GM20431 (cell line): Measurements from ENCODE around the gene TBXAS1.

ENCODE experiments used
- in situ Hi-C: fragments of 300-500 bp; cut with MseI, MboI; formaldehyde crosslinking; loops from one replicate; pipeline ENCODE4 v1.15.0; 2020; ENCODE audit warnings: low sequenced_read_pairs; ENCODE audit not compliant: unreplicated experiment

Gene TBXAS1

DNA sequence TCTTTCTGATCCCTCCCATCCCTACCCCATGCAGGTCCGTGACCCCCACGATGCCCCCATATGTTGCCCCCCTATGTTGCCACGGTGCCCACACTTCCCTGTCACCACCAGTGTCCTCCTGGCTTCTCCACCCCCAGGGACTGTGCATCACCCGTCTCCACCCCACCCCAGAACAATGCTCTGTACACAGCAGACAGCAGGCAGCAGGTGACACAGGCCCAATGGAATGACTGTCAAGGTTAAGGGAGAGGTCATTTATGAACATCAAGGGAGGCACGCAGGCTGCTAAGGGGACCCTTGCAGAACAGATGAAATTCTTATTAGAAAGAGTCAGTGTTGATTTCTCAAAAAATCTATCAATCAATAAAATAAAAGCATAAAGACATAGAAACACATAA lies 162.2 kb downstream of the TBXAS1 start:
- in situ Hi-C loops, result loop anchor here (10.0 to 25.0 kb wide), 2 partner anchors 204 to 346 kb away; partner anchors contain the start of gene HIPK2

DNA sequence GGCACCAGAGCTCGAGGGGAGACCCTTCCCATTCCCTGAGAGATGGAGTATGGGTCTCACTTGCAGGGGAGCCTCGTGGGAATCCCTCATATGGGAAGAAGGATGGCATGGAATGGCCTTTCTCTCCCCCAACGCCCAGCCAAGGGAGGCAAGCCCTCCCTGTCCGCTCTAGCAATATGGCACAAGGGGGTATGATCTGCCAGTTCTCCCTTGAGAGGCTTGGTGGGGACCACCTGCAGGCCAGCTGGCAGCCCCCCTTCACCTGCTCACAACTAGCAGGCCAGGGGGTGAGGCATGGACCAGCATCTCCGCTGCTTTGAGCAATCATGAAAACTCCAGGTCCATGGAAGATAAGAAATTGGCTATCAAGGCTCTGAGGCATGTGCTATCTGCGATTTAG lies 162.8 kb downstream of the TBXAS1 start:
- in situ Hi-C loops, result loop anchor here (10.0 to 25.0 kb wide), 2 partner anchors 205 to 347 kb away; partner anchors contain the start of gene HIPK2

DNA sequence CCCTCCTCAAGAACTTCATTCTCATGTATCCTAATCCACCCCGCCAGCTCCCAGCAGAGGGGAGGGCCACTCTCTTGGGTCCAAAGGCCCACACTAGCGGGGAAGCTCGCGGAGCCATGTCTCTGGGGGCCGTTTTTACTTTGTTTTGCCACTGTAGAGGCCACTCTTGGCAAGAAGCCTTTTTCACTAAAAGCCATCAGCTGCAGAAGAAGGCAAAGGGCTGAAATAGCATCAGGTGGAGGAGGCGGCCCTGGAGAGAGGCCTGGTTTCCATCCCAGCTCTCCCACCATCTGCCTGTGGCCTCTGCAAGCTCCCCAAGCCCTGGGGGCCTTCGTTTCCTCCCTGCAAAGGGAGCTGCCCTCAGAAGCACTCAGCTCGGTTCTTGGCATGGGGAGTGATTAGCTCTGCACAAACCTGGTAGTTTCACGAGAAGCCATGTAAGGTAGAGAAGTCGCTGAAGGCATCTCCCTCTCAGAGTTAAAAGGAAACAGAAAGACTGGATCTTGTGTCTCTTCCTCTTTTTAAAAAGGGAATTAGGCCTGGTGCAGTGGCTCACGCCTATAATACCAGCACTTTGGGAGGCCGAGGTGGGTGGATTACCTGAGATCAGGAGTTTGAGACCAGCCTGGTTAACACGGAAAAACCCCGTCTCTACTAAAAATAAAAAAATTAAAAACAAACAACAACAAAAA lies 163.4 kb downstream of the TBXAS1 start:
- in situ Hi-C loops, result loop anchor here (10.0 to 25.0 kb wide), 2 partner anchors 205 to 348 kb away; partner anchors contain the start of gene HIPK2

DNA sequence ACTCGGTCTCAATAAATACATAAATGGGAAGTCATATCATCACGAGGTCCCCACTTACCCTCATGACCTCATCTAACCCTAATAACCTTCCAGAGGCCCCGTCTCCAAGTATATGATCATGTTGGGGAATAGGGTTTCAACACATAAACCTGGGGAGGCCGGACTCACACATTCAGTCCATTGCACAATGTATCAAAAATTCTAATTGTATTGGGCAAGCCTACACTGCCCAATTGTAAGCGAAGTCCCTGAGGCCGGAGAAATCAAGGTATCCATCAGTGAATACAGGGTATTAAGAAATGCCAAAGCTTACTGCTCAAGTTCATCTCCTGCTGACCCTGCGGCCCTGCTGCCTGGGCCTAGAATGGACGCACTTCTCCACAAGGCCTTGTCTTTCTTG lies 164.1 kb downstream of the TBXAS1 start:
- in situ Hi-C loops, result loop anchor here (10.0 to 25.0 kb wide), 2 partner anchors 206 to 348 kb away; partner anchors contain the start of gene HIPK2

DNA sequence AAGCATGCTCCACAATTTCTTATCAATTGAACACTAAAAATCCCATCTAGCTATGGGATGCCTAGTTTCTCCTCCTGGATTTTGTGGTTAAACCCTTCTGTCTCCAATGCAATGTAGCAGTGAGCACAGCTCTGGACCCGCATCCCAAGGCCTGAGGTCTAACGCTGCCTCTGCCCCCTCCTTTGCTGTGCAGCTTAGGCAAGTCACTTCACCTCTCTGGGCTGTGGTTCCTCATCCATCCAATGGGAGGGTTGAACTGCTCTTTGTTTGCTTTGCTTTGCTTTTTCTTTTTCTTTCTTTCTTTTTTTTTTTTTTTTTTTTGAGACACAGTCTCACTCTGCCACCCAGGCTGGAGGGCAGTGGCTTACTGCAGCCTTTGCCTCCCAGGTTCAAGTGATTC lies 164.5 kb downstream of the TBXAS1 start:
- in situ Hi-C loops, result loop anchor here (10.0 to 25.0 kb wide), 2 partner anchors 206 to 349 kb away; partner anchors contain the start of gene HIPK2

DNA sequence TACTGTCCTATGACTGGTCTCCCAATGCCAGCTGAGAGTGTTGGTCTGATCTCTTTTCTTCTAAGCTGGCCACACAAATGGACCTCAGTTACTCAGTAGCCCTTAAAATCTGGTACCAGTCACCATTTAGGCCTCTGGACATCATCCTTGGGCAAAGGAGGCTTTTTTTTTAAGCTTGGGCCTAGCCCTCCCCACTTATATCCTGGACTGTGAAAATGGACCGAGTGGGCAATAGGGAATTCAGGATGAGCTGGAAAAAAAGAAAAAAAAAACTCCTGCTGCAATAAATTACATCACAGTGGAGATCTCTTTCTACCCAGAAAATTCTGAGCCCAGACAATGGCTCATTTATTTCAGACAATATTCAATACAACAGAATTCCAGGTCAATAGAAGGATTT lies 165.3 kb downstream of the TBXAS1 start:
- in situ Hi-C loops, result loop anchor here (10.0 to 25.0 kb wide), 2 partner anchors 207 to 350 kb away; partner anchors contain the start of gene HIPK2

DNA sequence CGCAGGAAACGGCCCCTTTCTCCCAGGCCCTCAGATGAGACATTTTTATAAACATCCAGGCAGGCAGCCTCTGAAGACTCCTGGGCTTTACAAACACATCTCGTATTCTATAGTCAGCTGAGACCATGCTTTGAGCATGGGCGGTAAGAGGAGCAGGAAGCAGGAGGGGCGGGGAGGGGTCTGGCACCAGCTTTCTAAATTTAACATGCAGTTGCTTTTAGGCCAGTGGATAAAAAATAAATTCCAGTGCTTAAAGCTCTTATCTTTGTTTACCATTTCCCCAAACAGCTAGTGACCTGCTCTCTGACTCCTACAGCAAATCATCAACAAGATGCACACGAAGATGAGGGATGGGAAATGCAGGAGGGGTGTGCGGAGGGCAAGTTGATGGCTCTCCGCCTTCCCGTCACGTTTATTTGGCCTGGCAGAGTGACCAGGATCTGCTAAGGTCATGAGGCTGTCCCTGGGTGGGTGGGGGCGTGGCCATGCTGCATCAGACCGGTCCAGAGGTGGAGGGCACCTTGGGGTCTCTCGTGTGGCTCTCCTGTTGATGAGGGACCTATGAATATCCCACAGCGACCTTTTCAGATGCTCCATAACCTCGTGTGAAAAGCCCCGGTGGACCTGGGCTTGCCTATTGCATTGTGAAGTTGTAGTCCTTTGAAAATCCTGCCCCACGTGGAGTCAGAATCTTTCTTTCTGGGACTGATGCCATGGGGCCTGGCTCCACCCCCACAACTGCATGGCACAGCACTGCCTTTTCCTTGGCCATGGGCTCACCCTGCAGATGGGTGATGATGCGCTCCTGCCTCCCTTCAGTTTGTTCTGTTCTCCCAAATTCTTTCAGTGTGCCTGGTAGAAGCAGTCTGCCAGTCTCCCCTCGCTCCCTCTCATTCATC lies 166.2 kb downstream of the TBXAS1 start:
- in situ Hi-C loops, result loop anchor here (10.0 to 25.0 kb wide), 2 partner anchors 208 to 350 kb away; partner anchors contain the start of gene HIPK2

DNA sequence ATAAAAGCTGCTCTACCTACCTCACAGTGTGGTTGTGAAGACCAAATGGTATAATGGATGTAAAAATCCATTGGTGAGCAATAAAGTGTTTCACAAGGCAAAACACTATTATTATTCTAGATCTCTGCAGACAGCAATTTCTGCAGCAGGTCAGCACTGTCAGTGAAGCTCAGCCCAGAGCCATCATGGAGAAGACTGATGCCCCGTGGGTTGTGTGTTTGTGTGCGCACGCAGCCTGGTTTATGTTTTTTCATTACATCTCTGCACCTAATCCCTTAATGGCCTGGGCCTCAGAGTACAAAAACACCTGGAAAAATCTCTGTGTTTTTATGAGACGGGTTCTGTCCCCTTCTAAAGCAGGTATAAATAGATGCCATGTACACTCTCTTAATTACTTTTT lies 169.5 kb downstream of the TBXAS1 start:
- in situ Hi-C loops, result loop anchor here (10.0 to 25.0 kb wide), 2 partner anchors 211 to 354 kb away; partner anchors contain the start of gene HIPK2

DNA sequence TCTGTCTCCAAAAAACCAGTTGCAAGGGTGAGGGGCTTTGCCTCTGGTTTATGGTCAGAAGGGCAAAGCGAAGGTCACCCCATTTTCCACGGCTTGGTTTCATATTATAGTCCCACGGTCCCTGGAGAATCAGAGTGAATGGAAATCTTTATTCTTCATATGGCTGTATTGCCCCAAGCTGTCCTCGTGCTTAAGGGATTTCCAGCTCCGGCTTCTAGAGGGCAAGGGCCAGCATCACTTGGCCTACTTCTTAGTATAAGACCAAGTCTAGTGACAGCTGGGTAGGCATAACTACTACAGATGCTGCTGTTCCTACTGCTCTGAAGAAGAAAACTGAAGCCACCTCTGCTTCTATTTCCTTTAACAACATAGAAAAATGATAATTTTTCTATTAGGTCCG lies 170.5 kb downstream of the TBXAS1 start:
- in situ Hi-C loops, result loop anchor here (10.0 to 25.0 kb wide), 2 partner anchors 212 to 355 kb away; partner anchors contain the start of gene HIPK2

DNA sequence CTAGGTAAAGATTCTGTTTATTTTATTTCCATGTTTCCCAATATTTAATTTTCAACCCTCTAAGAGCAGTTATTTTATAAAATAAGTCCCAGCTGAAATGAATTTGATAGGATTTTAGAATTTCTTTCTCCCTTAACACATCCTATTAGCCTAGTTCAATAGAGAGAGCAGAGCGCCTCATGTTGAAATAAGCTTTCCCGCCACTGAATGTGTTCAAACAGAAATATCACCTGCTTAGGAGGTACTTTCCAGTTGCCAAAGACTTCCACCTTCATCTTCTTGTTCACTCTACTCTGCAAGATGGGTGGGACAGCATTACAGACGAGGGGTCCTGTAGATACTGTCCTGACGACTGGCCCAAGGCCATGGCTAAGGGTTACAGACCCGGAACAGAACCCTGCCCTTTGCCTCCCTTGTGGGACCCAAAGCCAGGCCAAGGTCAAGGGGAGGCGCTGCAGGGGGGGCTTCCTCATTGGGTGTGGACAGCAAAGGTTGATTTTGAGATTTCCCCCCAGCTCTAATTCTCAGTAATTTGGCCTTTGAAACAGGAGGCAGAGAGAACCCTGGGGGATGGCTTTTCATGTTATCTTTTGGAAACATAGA lies 171.7 kb downstream of the TBXAS1 start:
- in situ Hi-C loops, result loop anchor here (10.0 kb wide), 1 partner anchor 386 kb away; no protein-coding TSS in a partner anchor

DNA sequence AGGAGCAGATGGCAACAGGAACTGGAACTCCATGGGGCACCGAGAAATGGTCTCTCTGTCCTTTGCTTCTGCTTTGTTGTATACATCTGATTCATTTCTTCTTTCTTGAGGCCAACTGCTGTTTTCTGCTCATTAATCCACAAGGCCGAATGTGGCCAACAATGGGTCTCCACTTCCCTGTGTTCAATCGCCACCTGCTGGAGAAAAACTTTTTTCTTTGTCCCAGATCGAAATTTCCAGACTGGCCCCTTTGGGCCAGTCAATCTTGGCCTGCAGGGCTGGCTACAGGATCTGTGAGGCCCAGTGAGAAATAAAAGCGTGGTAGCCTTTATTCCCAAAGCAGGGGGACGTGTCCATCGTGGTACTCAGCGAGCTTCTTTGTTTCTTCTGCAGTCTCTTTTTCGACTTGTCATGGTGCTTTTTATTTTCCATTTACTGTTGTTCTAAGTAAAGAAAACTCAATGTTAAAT lies 174.9 kb downstream of the TBXAS1 start:
- in situ Hi-C loops, result loop anchor here (10.0 kb wide), 1 partner anchor 389 kb away; no protein-coding TSS in a partner anchor

DNA sequence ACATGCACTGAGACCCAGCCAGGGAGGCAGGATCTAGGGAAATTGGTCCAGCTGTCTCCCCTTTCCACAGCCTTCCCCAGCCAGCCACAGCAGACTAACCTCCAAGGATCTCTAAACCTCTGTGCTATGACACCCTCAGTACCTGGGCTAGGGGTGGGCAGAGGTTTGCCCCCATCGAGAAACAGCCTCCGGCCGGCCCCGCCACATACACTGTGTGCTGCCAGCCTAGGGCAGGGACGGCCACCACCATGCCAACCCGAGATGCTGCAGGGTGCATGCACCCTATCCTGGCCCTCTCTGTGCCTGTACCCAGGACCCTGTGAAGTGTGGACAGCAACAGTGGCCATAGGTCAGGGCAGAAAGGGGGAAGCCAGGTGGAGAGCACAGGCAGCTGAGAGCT lies 175.6 kb downstream of the TBXAS1 start:
- in situ Hi-C loops, result loop anchor here (10.0 kb wide), 1 partner anchor 390 kb away; no protein-coding TSS in a partner anchor

DNA sequence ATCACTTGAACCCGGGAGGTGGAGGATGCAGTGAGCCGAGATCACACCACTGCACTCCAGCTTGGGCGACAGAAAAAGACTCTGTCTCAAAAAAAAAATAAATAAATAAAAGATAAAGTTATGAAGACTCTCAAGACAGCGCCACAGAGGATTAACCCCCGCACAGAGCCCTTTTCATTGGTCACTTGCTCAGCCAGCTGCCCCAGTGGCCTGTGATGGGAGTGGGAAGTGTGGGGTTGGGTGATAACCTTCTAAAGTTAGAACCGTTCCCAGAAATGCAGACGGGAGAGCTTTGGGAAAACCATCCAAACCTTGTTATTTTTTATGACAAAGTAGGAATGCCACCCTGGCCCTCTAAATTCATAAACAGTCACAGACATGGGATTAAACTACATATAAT lies 176.3 kb downstream of the TBXAS1 start:
- in situ Hi-C loops, result loop anchor here (10.0 kb wide), 1 partner anchor 391 kb away; no protein-coding TSS in a partner anchor

DNA sequence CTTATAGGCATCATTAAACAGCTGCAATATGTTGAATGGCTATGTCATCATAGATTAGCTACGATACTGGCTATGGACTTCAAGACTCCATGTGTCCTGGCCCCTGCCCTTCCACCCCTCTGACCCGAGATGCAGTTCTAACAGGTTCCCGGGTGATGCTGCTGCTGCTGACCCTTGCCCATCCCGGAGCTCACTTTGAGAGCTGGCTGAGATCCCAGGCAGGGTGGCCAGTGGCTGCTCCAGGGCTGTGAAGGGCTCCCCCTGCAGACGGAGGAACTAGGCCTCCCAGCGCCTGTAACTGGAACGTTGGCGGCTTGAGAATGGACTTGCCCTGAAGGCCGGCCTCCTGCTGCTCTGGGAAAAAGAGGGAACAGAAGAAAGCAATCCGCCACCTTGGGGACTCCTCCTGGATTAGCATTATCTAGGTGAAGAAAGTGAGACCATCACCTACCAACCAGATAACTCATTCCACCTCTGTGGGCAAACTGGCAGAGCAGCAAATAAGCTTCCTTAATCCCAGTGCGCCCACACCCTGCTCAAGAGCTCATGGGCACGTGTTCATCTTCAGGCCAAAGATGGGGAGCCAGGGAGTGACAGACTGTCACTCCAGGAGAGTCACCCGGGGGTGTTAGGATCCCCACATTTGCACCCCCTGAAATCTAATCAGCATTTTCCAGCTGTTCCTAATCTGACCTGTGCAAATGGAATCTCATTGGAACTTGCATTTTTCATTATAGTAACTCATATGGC lies 176.9 kb downstream of the TBXAS1 start:
- in situ Hi-C loops, result loop anchor here (10.0 kb wide), 1 partner anchor 391 kb away; no protein-coding TSS in a partner anchor

DNA sequence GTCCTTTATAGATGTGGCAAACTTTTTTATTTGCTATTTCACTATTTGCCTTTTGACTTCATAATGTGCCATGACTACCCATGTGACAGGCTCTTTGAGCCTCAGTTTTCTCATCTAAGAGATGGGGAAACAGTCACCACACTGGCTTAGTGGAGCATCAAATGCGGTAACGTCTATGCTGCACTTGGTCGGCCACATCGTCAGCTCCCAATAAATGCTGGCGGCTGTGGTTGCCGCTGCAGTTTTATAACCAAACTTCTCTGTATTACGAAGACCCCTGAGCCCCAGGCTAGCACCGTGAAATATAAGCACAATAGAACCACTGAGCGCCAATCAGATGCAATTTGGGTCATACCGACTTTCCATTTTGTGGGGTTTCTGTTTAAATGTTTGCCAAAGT lies 177.5 kb downstream of the TBXAS1 start:
- in situ Hi-C loops, result loop anchor here (10.0 kb wide), 1 partner anchor 392 kb away; no protein-coding TSS in a partner anchor

DNA sequence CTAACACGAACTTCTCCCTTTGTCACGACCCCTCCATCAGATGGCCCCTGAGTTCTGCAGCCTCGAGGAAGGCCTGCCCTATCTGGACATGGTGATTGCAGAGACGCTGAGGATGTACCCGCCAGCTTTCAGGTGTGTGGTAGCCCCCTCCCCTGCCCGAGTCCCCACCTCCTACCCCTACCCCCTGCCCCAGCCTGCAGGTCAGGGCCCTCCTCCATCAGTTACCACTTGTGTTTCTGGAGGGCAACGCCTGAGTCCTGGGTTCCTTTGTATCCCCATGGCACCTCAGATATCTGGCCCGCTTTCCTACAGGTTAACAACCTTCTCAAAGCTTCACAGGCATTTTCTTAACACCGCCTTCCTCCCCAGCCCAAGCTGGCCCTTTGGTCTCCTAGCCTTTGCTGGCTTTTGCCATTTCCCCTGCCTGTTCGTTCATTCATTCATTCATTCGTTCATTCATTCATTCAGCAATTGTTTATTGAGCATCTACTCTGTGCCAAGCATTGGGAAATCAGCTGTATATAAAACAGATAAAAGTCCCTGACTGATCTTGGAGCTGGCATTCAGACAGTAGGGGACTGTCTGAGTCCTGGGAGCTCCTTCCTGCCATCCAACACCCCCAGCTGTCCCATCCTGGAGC lies 178.1 kb downstream of the TBXAS1 start:
- in situ Hi-C loops, result loop anchor here (10.0 kb wide), 1 partner anchor 392 kb away; no protein-coding TSS in a partner anchor

DNA sequence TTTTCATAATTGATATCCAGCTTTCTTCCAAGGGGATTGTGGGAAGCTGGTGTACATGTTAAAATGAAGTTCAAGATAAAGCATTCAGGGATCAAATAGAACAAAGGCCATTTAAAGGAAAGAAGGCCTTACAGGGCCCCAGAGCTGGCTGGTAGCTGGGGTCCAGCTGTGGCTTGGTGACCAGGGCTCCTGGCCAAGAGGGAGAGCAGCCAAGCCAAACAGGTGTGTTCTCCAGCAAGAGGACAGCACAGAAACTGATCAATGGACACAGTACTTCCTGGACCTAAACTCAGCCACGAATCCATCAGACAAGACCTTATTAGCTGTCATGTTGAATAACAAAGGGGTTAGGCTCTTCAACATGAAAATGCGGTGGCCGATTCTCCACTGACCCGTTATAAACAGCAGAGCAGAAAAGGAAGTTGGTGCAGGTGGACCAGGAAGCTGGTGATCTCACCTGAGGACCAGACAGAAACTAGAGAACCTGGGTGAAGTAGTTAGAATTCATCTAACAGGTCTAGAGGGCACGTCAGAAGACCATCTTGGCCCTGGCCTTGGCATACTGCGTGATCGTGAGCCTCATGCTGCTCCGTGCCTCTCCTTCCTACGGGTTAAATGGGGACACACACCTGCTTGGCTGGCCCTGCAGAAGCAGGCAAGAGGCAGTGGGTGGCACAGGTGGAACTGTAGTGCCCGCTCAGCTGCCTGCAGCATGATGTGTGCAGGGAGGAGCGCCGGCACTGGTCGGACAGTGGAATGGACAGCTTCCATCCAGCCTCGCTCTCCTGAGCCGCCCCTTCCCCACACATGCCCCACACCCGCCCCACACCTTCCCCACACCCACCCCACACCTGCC lies 179.9 kb downstream of the TBXAS1 start:
- in situ Hi-C loops, result loop anchor here (10.0 kb wide), 1 partner anchor 394 kb away; no protein-coding TSS in a partner anchor
